Nephron (organoid): ENCODE measurements around the gene TTLL5.

Experiments
- H3K27ac Mint-ChIP-seq, 3 experiments: 2 replicates each; pipeline ENCODE4 v1.8.0; 2020; ENCODE audit warnings: mixed read lengths in 3 of 3, mild to moderate bottlenecking in 2 of 3, moderate library complexity in 1 of 3
- H3K27me3 Mint-ChIP-seq: 2 replicates; pipeline ENCODE4 v1.8.0; 2021; ENCODE audit warnings: low read depth, mild to moderate bottlenecking, moderate library complexity, mixed read lengths
- H3K36me3 Mint-ChIP-seq: 2 replicates; pipeline ENCODE4 v1.8.0; 2020; ENCODE audit warnings: low read depth, mixed read lengths
- H3K4me1 Mint-ChIP-seq: 2 replicates; pipeline ENCODE4 v1.8.0; 2020; ENCODE audit warnings: mixed read lengths
- H3K4me3 Mint-ChIP-seq, 3 experiments: 2 replicates each; pipeline ENCODE4 v1.8.0; 2020; ENCODE audit warnings: mild to moderate bottlenecking in 3 of 3, mixed read lengths in 3 of 3, moderate library complexity in 2 of 3
- H3K9me3 Mint-ChIP-seq: 2 replicates; pipeline ENCODE4 v1.8.0; 2020; ENCODE audit warnings: mixed read lengths
- CTCF ChIP-seq, 3 experiments: fragments of 200-600 bp; sonication (generic); IDR thresholded peaks; one replicate each; pipeline ENCODE4 v1.5.0; 2021; ENCODE audit warnings: antibody characterized with exemption in 3 of 3; ENCODE audit not compliant: unreplicated experiment in 3 of 3

The TTLL5 gene

GRCh38 chr14:75702616-75703261 lies 41.7 kb downstream of the TTLL5 start:
- no peak overlapping the region for H3K4me3 Mint-ChIP-seq
- peaks cover 42% of the 10 kb centered on the region for H3K36me3 Mint-ChIP-seq
- H3K27ac Mint-ChIP-seq: peak overlapping the region in 2 of 3 experiments; percentile 50 to 93
- no peak for TF ChIP-seq CTCF (IDR thresholded peaks at IDR 0.05; ENCODE audit: unreplicated experiment in 3 of 3)
- H3K4me1 Mint-ChIP-seq: peaks cover 17% of the 10 kb centered on the region
- H3K9me3 Mint-ChIP-seq: no peaks in the 10 kb centered on the region
- H3K27me3 Mint-ChIP-seq: no peaks in the 10 kb centered on the region

DNA sequence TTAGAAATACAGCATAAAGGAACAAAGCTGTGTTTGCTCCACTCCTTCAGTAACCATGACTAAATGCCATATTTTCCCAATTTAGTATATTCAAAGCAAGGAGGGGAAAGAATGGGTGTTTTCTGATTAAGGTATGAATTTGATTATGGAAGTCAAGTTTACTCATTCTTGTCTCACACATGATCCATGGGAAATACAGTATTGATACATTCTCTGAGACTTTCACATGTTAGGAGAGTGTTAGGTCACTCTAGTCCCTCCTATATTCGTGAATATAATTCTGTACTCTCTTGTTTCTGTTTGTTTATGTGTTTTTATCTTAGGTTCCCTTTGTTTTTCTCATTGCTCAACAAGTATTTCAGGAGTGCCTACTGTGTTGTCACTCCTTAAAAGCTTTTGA lies 42.4 kb downstream of the TTLL5 start:
- TF ChIP-seq CTCF (IDR thresholded peaks at IDR 0.05; ENCODE audit: unreplicated experiment in 3 of 3): no peak
- H3K27me3 Mint-ChIP-seq: no peaks in the 10 kb centered on the region
- H3K4me3 Mint-ChIP-seq: no peak overlapping the region
- peaks cover 36% of the 10 kb centered on the region for H3K36me3 Mint-ChIP-seq
- H3K27ac Mint-ChIP-seq: peak overlapping the region in 1 of 3 experiments; percentile 93
- no peaks in the 10 kb centered on the region for H3K9me3 Mint-ChIP-seq
- peaks cover 12% of the 10 kb centered on the region for H3K4me1 Mint-ChIP-seq

GRCh38 chr14:75705014-75705413 lies 44.0 kb downstream of the TTLL5 start:
- H3K27ac Mint-ChIP-seq: no peak overlapping the region
- no peaks in the 10 kb centered on the region for H3K9me3 Mint-ChIP-seq
- TF ChIP-seq CTCF (IDR thresholded peaks at IDR 0.05; ENCODE audit: unreplicated experiment in 3 of 3): no peak
- peaks cover 18% of the 10 kb centered on the region for H3K4me1 Mint-ChIP-seq
- H3K36me3 Mint-ChIP-seq: peaks cover 26% of the 10 kb centered on the region
- H3K27me3 Mint-ChIP-seq: no peaks in the 10 kb centered on the region
- H3K4me3 Mint-ChIP-seq: no peak overlapping the region

- Mint-ChIP-seq H3K4me3 (no peak overlapping the region), H3K36me3 (peaks cover 8% of the 10 kb centered on the region)
Observed at GRCh38 chr14:75709207-75709812, 48.3 kb downstream of the TTLL5 start.

GRCh38 chr14:75711105-75711795 lies 50.2 kb downstream of the TTLL5 start:
- Mint-ChIP-seq H3K9me3 (no peaks in the 10 kb centered on the region), H3K27ac (peak overlapping the region; percentile 76 to 84 (median 83)), H3K4me1 (peaks cover 48% of the 10 kb centered on the region), H3K36me3 (peaks cover 10% of the 10 kb centered on the region), H3K4me3 (no peak overlapping the region), H3K27me3 (no peaks in the 10 kb centered on the region)
- peak; percentile 72 to 83 (median 75) for TF ChIP-seq CTCF (IDR thresholded peaks at IDR 0.05; ENCODE audit: unreplicated experiment in 3 of 3)

More at GRCh38 chr14:75709207-75709812, 48.3 kb downstream of the TTLL5 start:
- H3K4me1 Mint-ChIP-seq: peaks cover 30% of the 10 kb centered on the region
- H3K27ac Mint-ChIP-seq: peak overlapping the region; percentile 19 to 79 (median 71)
- H3K27me3 Mint-ChIP-seq: no peaks in the 10 kb centered on the region
- peak; percentile 81 to 87 (median 84) for TF ChIP-seq CTCF (IDR thresholded peaks at IDR 0.05; ENCODE audit: unreplicated experiment in 3 of 3)
- no peaks in the 10 kb centered on the region for H3K9me3 Mint-ChIP-seq
